Epithelial cell of prostate (primary cell): ENCODE measurements around the gene ATP9B.
A peak's percentile ranks its signal among the peaks of the same experiment; 100 is the strongest.

ENCODE experiments used
- DNase-seq: peaks from one replicate; pipeline ENCODE4 v3.0.0-alpha.2; 2011; ENCODE audit warnings: low read depth, low spot score
- H3K27ac ChIP-seq: fragments of 450-650 bp; 2 replicates; pipeline ENCODE4 v1.5.1; 2017; ENCODE audit warnings: mild to moderate bottlenecking

The ATP9B gene

GRCh38 chr18:79339094-79339908 is 270.1 kb downstream of the ATP9B start:
- H3K27ac ChIP-seq, result no peak overlapping the region
- DNase-seq, result no peak

- DNase-seq, result no peak
- peak overlapping the region; percentile 17 for H3K27ac ChIP-seq
These were observed 274.5 kb downstream of the ATP9B start for GRCh38 chr18:79343567-79344207.

DNA sequence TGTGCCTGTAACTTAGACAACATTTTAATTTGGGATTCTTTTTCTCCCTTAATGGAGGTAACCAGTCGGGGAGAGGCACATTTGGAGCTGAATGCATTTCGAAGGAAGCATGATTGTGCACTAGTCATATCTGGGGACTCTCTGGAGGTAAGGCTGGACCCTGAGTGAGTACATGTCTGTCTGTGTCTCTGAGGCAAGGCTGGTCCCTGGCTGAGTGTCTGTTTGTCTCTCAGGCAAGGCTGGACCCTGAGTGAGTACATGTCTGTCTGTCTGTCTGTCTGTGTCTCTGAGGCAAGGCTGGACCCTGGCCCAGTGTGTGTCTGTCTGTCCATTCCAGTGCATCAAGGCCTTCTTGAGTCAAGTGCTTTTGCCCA is 275.0 kb downstream of the ATP9B start:
- DNase-seq, result no peak
- peak overlapping the region; percentile 17 for H3K27ac ChIP-seq

DNA sequence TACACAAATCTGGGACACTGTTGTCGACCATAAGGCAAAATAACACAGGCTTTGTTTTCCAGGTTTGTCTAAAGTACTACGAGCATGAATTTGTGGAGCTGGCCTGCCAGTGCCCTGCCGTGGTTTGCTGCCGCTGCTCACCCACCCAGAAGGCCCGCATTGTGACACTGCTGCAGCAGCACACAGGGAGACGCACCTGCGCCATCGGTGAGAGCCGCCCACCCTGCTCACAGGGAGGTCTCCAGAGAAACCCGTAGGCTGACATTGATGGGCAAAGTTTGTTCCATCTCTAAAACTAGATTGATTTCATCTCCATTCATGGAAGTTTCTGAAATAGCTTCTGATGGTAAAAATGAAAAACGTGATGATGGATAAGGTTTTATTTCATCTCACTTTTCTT is 276.2 kb downstream of the ATP9B start:
- H3K27ac ChIP-seq, result no peak overlapping the region
- no peak for DNase-seq

GRCh38 chr18:79345981-79346380 is 276.8 kb downstream of the ATP9B start:
- DNase-seq, result no peak

DNA sequence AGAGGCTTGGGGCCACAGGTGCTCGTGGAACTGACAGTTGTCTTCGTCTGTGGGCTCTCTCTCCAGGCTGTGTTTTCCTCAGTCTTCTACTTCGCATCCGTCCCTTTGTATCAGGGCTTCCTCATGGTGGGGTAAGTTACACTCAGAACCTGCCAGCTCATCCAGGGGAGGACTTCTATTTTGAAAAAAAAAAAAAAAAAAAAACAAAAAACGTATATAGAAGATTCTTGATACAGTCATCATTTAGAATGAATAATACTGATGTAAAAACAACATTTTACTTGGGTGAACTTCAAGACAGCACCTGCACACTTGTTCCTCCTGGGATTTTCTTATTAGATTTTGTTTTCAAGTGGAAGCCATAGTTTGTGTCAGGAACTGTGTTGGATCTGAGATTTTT is 278.9 kb downstream of the ATP9B start:
- peak overlapping the region; percentile 9 for H3K27ac ChIP-seq
- DNase-seq, result no peak

More at GRCh38 chr18:79345981-79346380, 276.8 kb downstream of the ATP9B start:
- no peak overlapping the region for H3K27ac ChIP-seq

DNA sequence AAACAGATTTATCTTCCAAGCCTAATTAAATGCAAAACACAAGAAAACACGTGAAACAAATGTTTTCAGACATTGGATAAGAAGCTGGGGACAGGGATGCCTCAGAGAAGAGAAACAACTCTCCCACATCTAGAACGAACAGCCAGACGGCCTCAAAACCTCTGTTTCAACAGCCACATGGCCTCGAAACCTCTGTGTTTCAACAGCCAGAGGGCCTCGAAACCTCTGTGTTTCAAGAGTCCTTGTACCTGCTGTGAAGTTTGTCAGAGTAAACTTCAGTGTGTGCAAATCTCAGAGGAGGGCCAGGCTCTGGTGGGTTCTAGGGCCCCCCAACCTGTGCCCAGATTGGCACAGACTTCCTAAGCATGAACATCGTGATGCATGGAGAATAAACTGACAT is 283.2 kb downstream of the ATP9B start:
- no peak for DNase-seq
- H3K27ac ChIP-seq, result no peak overlapping the region

DNA sequence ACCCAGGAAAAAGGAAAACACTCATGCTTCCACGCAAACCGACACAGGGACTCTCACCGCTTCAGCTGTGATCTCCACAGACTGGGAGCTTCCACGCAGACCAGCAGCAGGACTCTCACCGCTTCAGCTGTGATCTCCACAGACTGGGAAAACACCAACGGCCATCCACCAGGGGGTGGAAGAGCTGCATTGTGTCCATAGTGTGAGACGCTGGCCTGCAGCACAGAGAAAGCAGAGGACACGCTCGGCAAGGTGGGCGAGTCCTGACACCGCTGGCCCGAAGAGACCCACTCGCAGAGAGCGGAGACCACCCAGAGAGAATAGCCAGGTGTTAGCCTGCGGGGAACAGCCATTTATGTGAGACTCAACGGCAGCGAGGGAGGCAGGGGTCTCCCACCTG is 284.1 kb downstream of the ATP9B start:
- no peak for DNase-seq
- H3K27ac ChIP-seq, result no peak overlapping the region

DNA sequence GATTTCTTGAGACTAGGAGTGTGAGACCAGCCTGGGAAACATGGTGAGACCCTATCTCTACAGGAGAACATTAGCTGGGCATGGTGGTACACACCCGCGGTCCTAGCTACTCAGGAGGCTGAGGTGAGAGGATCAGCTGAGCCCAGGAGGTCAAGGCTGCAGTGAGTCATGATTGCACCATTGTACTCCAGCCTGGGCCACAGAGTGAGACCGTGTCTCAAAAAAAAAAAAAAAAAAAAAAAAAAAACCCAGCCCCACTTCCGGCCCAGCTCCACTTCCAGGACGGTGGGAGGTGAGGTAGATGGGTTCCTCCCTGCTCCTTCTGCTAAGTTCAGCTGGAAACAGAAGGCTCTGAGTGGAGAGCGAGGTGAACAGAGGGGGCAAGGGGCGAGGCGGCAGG is 285.2 kb downstream of the ATP9B start:
- no peak overlapping the region for H3K27ac ChIP-seq
- DNase-seq, result no peak

DNA sequence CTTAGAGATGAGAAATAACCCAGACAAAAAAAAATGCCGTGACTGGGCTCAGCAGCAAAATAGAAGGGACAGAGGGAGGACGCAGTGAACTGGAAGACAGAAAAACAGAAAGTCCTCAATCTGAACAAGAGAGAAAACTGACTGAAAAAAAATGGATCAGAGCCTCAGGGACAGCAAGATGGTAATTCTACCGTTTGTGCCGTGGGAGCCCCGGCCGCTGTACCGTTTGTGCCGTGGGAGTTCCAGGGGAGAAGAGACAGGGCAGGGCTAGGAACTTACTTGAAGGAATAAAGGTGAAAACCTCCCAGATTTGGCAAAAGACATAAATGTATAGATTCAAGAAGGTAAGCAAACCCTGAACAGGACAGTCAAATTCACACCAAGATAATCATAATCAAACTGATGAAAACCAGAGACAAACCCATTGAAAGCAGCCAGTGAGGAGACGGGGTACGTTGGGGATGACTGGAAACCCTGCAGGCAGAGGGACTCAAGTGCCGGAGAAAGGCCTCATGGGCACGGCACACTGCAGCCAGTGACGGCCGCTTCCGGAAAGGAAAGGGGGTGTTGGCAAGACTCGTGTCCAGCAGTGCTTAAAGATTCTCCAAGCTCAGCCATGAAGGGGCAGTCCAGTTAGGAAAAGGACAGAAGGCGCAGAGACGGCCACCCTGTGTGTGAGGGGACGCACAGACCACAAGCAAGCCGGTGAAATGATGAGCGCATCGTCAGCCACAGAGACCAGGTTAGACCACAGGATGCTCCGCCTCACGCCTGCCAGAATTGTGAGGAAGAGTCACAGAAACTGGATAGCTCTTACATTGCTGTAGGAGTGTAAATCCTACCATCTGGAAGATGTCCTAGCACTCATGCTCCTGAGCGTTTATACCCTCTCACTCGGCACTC is 286.5 kb downstream of the ATP9B start:
- H3K27ac ChIP-seq, result no peak overlapping the region
- DNase-seq, result no peak

- no peak overlapping the region for H3K27ac ChIP-seq
- DNase-seq, result no peak
These were observed 287.2 kb downstream of the ATP9B start for GRCh38 chr18:79356435-79356834.

DNA sequence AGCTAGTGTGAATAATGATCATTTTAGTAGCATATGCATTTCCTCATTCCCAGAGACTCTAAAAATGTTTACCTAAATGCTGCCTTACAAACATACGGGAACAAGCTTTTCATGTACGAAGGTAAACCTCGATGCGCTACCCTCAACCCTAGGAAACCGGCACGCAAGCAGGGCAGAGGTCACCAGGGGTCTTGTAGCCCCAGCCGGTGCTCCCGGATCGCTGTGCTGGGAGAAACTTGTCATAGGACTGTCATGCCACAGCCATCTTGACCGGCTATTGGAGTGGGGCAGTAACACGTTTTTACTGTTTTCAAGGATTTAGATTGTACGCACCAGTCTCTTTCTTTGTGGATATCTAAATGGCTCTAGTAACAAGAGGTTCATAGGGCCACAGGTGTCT is 291.7 kb downstream of the ATP9B start:
- H3K27ac ChIP-seq, result no peak overlapping the region
- DNase-seq, result no peak

DNA sequence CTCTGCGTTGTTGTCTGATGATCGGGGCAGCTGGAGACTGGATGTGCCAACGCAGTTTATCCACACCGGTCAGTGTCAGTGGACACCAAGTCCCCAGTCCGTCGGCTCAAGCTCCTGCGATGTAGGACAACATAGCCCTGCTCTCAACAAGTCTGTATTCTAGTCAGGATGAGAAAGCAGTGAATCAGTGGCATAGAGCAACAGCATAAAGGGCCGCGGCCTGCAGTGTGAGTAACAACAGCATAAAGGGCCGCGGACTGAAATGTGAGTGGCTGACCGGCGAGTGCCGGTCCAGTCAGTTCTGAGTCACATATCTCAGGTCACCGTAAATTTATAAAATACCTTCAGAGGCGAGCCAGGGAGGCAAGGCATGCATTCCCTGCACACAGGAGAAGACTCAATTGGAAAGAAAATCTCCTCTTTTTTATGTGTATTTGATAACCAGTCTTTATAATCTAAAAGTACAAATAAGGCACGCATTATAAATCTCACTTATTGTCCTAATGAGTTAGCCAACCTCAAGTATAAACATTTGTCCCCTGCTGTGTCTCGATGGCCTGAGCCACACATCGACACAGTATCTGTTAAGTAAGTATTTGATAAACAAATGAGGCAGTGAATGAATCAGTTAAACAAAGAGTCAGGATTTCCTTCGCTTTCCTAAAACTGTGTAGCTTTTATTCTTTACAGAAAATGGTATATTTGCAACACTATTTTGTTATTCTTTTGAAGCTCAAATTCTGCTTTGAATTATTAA is 292.8 kb downstream of the ATP9B start:
- no peak for DNase-seq
- H3K27ac ChIP-seq, result no peak overlapping the region

- DNase-seq, result no peak
- H3K27ac ChIP-seq, result no peak overlapping the region
These were observed 296.5 kb downstream of the ATP9B start for GRCh38 chr18:79365701-79366100.

DNA sequence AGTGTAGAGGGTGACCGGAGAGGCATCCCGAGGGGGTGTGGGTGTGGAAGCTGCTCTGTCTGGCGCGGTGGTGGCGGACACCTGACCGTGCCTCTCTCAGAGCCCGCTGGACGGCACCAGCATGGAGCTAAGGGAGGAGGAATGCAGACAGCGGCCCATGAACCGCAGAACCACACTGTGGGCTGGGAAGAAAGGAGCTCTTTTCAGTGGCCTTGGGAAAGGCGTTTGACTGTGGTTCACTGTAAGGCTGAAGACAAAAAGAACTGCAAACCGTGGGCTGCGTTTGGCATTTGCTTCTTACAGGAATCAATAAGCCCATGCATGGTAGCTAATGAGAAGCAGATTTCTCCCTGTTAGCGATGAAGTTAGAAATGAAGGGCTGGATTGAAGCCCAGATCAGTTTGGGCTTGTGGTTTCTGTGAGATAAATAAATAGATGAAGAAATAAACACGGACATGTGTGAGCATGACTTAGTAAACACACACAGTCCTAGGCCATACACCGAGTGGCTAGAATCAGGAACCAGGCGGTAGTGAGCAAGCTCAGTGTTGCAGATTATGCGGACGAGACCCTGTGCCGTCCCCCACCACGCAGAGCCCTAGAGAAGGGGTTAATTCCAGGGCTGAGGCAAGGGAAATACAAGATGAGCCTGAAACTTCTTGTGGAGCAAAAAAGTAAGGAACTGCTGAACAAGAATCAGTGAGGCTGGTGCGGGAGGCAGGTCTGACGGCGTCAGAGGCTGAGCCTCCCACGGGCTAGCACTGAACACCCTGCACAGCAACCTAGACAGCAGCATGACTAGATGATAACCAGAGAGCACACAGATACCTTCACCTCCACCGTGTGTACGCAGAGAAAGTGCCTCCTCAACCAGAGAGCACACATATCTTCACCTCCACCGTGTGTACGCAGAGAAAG is 297.2 kb downstream of the ATP9B start:
- no peak overlapping the region for H3K27ac ChIP-seq
- no peak for DNase-seq

GRCh38 chr18:79367480-79367879 is 298.3 kb downstream of the ATP9B start:
- H3K27ac ChIP-seq, result no peak overlapping the region

GRCh38 chr18:79367989-79368388 is 298.8 kb downstream of the ATP9B start:
- no peak for DNase-seq
- no peak overlapping the region for H3K27ac ChIP-seq

More at GRCh38 chr18:79367480-79367879, 298.3 kb downstream of the ATP9B start:
- no peak for DNase-seq

- DNase-seq, result no peak
- H3K27ac ChIP-seq, result no peak overlapping the region
These were observed 299.5 kb downstream of the ATP9B start for GRCh38 chr18:79368681-79369080.

GRCh38 chr18:79371561-79372121 is 302.4 kb downstream of the ATP9B start:
- DNase-seq, result no peak
- H3K27ac ChIP-seq, result no peak overlapping the region
